HG03196 (cell line): ENCODE results near the gene GPR33.
"Not testable (repeated sequence)": the region's sequence is repeated elsewhere in the genome, so short reads cannot be mapped to it uniquely, and the experiment has no call there.

ENCODE experiments used
- ATAC-seq: cut with Tn5 transposase; IDR thresholded peaks from one replicate; pipeline ENCODE4 v1.9.1; 2021; ENCODE audit not compliant: unreplicated experiment

GPR33 gene

GRCh38 chr14:31487886-31488285, at the start of gene GPR33:
Gene GPR33 (minus strand): TSS chr14:31488039. CDS start chr14:31483965, 4,074 bp downstream.
- ATAC-seq, result no peak

- ATAC-seq, result no peak
Measured at GRCh38 chr14:31536201-31536960, 48.5 kb upstream of the GPR33 start.

DNA sequence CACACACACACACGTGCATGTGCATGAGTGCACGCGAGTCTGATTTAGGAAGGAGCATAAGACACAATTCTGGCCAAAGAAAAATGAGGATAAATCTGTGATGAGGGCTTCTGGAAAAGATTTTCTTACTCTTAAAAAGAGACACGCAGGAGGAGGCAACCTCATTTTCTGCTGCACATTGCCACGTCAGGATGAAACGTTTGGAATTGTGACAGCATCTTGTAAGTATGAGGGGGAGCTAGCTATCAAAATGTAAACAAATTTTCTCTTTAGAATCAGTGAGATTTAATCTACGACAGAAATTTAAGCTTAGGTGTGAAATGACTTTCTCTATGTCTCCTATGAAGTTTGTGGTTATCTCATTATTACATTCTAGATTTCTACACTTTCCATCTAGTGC, 42.3 kb upstream of the GPR33 start:
- no peak for ATAC-seq

- no peak for ATAC-seq
Measured at GRCh38 chr14:31529053-31529452, 41.2 kb upstream of the GPR33 start.

DNA sequence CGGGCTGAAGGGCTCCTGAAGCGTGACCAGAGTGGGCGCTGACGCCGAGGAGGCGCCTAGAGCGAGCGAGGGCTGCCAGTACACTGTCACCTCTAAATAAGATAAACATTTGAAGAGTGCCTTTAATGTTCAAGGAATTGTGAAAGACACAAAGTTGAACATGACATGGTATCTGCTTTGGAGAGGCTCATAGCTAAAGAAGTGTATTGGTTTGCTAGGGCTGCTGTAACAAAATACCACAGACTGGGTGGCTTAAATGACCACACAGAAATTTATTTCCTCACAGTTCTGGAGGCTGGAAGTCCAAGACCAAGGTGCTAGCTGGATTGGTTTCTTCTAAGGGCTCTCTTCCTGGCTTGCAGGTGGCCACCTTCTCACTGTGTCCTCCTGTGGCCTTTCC, 39.7 kb upstream of the GPR33 start:
- no peak for ATAC-seq

DNA sequence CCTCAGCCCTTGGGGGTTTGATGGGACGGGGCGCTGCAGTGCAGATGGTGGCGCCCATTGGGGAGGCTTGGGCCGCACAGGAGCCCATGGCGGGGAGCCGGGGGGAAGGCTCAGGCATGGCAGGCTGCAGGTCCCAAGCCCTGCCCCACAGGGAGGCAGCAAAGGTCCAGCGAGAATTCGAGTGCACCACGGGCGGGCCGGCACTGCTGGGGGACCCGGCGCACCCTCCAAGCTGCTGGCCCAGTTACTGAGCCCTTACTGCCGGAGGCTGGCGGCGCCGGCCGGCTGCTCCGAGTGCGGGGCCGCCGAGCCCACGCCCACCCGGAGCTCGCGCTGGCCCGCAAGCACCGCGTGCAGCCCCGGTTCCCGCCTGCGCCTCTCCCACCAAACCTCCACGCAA, 39.2 kb upstream of the GPR33 start:
- no peak for ATAC-seq

DNA sequence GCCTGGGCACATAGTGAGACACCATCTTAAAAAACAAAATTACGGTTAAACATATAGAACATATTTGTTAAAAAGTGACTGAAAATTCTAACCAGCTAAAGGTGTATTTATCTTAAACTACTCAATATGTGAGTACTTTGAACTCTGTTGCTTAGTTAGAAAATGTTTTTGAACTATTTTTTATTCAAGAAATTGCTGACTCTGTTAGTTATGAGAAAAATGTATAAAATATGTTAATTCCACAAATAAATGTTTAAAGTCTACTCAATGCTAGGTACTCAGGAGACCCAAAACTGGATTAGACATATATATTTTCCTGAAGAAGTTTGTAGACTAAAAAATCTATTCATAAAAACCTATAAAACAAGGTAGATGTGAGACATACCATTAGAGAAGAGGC, 23.0 kb upstream of the GPR33 start:
- ATAC-seq, result no peak

- ATAC-seq, result no peak
Measured at GRCh38 chr14:31510222-31510621, 22.4 kb upstream of the GPR33 start.

DNA sequence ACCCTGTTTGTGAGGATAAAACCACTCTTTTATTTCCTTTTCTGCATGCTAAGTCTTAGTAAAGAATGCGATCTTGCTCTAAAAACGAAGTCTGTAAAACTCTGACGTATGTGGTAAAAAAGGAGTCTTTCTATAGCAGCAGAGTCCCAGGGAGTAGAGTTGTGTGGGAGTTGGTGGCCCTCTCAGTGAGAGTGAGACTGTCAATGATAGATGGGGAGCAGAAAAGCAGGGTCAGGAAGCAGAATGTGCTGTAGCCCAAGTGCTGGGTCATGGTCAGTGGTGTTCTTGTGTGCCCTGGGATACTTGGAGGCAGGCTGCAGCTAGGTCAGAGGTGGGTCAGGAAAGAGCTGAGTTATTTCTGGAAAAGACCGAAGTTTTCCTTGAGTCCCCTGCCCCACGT, 20.3 kb upstream of the GPR33 start:
- ATAC-seq, result no peak

DNA sequence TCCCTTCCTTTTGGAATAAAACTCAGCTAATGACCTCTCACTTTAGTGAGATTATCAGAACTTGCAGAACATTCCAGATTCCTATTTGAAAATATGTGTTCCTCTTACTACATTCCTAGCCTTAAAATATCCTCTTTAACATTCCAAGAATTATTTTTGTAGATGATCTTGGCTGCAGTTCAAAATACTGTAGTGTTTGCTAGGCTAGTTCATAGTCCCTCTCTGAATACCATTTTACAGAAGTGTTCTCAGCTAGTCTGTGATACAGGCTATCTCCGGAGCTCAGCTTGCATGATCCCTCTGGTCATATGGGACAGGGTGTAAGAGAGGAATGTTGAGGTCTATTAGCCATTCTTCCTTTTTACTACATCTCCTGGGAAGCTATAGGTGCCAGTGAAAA, 17.6 kb upstream of the GPR33 start:
- ATAC-seq, result no peak

- ATAC-seq, result no peak
Measured at GRCh38 chr14:31501870-31502269, 14.0 kb upstream of the GPR33 start.

DNA sequence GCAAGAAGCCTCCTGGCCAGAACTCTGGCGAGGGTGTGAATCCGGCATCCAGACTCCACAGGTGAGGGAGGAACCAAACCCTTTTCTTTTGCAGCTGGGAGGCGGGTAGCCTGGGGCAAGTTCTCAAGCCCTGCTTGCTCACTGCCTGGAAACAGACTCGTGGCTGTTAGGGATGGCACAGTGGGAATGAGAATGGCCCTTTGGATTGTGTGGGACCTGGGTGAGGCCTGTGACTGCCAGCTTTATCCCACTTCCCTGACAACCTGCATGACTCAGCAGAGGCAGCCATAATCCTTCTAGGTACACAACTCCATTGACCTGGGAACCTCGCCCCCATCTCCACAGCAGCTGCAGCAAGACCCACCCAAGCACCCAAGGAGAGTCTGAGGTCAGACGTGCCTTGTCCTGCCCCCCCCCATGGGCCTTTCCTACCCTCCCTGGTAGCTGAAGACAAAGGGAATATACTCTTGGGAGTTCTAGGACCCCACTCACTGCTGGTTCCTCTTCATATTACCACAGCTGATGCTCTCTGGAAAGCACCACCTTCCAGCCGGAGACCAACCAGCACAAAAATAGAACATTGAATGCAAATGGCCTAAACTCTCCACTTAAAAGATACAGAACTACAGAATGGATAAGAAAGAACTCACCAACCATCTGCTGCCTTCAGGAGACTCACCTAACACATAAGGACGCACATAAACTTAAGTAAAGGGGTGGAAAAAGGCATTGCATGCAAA, 5.1 kb upstream of the GPR33 start:
- ATAC-seq, result no peak

DNA sequence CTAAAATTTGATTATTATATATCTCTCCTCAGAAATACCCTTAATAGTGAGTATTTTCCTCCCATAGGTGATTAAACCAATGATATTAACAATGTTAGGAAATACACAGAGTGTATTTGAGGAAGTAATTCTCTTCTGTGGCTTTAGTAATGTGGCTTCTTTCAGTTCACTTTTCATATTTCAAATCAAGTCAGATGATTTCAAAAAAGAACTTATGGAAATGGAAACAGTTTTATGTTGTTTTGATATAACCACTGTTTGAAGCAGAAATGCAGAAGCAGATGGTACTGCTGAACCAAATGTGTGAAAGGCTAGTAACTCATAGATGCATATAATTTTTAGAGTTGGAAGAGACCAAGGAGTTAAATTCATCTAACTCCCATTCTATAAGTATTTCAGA, 1.9 kb upstream of the GPR33 start:
- ATAC-seq, result no peak

GRCh38 chr14:31486764-31487163, 1.1 kb downstream of the GPR33 start:
- ATAC-seq, result no peak

GRCh38 chr14:31484754-31485153, 3.1 kb downstream of the GPR33 start:
- ATAC-seq, result no peak

- no peak for ATAC-seq
Measured at GRCh38 chr14:31480156-31480555, 7.7 kb downstream of the GPR33 start.

DNA sequence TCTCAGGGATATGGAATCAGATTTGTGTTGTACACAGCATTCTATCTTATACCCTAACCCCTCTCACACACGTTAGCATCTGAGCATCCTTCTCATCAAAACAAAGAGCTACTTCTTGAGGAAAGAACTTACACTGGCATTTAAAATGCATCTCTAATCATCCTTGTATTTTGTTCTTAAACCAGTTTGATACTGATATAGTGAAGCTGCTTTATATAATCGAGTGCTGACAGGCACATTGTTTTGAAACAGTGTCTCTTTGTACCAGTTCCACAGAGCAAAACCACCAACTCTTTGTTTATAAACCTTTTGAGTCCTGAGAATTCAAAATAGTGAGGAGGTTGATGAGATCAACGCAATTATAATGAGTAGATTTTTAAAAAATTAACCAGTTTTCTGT, 8.8 kb downstream of the GPR33 start:
- no peak for ATAC-seq

DNA sequence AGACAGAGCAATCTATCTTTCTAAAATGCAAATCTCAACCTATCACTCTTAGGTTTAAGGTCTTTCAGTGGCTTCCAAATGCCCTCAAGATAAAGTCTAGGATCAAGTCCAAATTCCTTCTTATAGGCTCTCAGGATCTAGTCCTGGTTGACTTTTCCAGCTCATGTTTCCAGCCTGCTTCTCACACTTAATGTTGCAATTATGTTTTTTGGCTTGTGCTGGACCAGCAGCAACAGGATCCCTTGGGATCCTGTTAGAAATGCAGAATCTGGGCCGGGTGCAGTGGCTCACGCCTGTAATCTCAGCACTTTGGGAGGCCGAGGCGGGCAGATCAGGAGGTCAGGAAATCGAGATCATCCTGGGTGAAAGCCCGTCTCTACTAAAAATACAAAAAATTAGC, 10.6 kb downstream of the GPR33 start:
- no peak for ATAC-seq

DNA sequence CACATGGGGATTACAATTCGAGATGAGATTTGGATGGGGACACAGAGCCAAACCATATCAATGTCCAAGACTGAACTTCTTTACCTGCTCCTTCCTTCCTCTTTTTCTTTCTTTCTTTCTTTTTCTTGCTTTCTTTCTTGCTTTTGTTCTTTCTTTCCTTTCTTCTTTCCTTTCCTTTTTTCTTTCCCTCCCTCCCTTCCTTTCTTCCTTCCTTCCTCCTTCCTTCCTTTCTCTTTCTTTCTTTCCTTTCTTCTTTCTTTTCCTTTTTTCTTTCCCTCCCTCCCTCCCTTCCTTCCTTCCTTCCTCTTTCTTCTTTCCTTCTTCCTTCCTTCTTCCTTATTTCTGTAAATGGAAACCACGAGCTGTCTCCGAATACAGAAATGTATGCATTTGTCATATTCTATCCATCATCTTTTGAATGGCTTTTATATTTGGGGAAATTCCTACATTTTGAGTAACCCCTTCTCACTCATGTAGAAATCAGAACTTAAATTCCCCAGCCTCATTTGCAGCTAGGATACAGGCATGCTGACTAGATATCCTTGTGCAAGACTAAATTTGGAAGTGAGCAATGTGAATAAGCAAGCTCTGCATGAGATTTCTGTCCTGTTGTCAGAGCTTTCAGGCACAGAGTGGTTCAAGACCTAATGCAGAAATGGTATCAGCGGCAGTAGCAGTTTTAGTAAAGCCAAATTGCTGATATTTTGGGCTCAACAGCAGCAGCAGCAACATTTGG, 11.5 kb downstream of the GPR33 start:
- no peak for ATAC-seq

GRCh38 chr14:31466554-31466953, 21.3 kb downstream of the GPR33 start:
- ATAC-seq, result no peak

GRCh38 chr14:31465111-31465510, 22.7 kb downstream of the GPR33 start:
- no peak for ATAC-seq

- not testable (repeated sequence) for ATAC-seq
Measured at GRCh38 chr14:31462450-31462849, 25.4 kb downstream of the GPR33 start.
